Measurements from ENCODE around the gene ATP8A2.
"Not testable (repeated sequence)": the region's sequence is repeated elsewhere in the genome, so short reads cannot be mapped to it uniquely, and the experiment has no call there.

The ATP8A2 gene

DNA sequence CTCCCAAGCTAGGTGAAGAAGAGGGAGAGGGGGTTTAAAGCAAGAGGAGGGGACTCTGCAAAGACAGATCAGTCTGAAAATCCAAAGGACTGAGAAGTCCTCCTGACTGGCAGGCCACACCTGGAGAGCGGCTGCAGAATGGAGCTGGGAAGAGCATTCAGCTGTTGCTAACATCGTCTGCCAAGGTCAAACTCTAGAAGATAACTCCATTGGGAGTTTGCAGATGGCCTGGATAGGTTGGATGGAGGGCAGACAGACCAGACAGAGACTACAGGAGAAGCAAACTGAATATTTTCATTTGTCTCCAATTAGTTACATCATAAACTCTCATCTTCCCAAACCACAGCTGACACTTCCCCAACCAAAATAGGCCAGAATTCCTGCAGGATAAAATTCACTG is 699.9 kb downstream of the ATP8A2 start:
- no peak for DNase-seq (ENCODE audit: low read depth in 2 of 2)

DNA sequence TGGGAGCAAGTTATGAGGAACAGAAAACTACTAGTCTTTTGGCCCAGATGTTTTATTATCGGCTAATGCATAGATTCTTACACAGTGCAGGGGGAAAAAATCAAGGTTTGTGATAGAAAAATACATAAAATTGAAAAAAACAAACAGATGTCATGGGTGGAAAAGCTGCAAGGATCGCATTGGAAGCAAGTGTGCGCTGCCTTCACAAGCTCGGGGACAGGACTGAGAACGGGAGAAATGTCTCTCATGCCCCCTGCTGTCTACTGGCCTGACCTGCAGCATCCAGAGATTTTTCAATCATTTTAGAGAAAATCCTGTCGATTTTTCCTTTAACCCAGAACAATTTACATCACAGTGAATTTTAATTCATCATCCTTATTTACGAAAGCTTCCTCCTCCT is 700.6 kb downstream of the ATP8A2 start:
- not testable (repeated sequence) for DNase-seq (ENCODE audit: low read depth in 2 of 2)

GRCh38 chr13:26074706-26075105 is 702.9 kb downstream of the ATP8A2 start:
- no peak for DNase-seq (ENCODE audit: low read depth in 2 of 2)
